H9 (cell line): ENCODE results near the gene ATP2C1. TPM values are rescaled to one million over a fixed set of nuclear protein-coding genes. Genes with fewer than 3 reads are reported as not detected.

Experiments
- DNase-seq: peaks from one replicate; pipeline ENCODE4 v3.0.0-alpha.2; 2017
- H2AFZ ChIP-seq: one replicate; pipeline ENCODE4 v1.6.1; 2013; ENCODE audit warnings: mild to moderate bottlenecking, low read length, control low read depth, moderate library complexity
- H2AK5ac ChIP-seq: 2 replicates; pipeline ENCODE4 v1.6.1; 2013; ENCODE audit warnings: low read length, control low read depth, mixed read lengths; ENCODE audit not compliant: insufficient read length
- H2BK120ac ChIP-seq: one replicate; pipeline ENCODE4 v1.6.1; 2013; ENCODE audit warnings: low read depth, mild to moderate bottlenecking, low read length, control low read depth, inconsistent platforms; ENCODE audit not compliant: poor library complexity, severe bottlenecking
- H2BK12ac ChIP-seq: 2 replicates; pipeline ENCODE4 v1.6.1; 2013; ENCODE audit warnings: low read length, control low read depth, mixed read lengths, low read depth; ENCODE audit not compliant: insufficient read length
- H2BK15ac ChIP-seq: 2 replicates; pipeline ENCODE4 v1.6.1; 2013; ENCODE audit warnings: low read depth, low read length, control low read depth
- H2BK20ac ChIP-seq: one replicate; pipeline ENCODE4 v1.6.1; 2013; ENCODE audit warnings: low read depth, mild to moderate bottlenecking, low read length, control low read depth, inconsistent platforms; ENCODE audit not compliant: poor library complexity, severe bottlenecking
- H2BK5ac ChIP-seq: 2 replicates; pipeline ENCODE4 v1.6.1; 2013; ENCODE audit warnings: low read length, control low read depth, mixed read lengths; ENCODE audit not compliant: insufficient read length
- H3K14ac ChIP-seq: 2 replicates; pipeline ENCODE4 v1.6.1; 2013; ENCODE audit warnings: low read length, control low read depth; ENCODE audit not compliant: insufficient read depth
- H3K18ac ChIP-seq: 2 replicates; pipeline ENCODE4 v1.6.1; 2013; ENCODE audit warnings: low read depth, mild to moderate bottlenecking, mixed read lengths, low read length, control low read depth; ENCODE audit not compliant: insufficient read length
- H3K23ac ChIP-seq: 2 replicates; pipeline ENCODE4 v1.6.1; 2013; ENCODE audit warnings: low read length, control low read depth, mixed read lengths, low read depth; ENCODE audit not compliant: insufficient read length
- H3K23me2 ChIP-seq: 2 replicates; pipeline ENCODE4 v1.6.1; 2013; ENCODE audit warnings: low read depth, mild to moderate bottlenecking, mixed read lengths, low read length, control low read depth; ENCODE audit not compliant: insufficient read length, poor library complexity, severe bottlenecking
- H3K27ac ChIP-seq: 2 replicates; pipeline ENCODE4 v1.5.1; 2013; ENCODE audit warnings: low read length, control low read depth, mixed read lengths, low read depth; ENCODE audit not compliant: insufficient read length
- H3K27me3 ChIP-seq: 2 replicates; pipeline ENCODE4 v1.6.1; 2013; ENCODE audit warnings: low read length, control low read depth, inconsistent platforms; ENCODE audit not compliant: insufficient read depth
- H3K4ac ChIP-seq: 2 replicates; pipeline ENCODE4 v1.6.1; 2013; ENCODE audit warnings: low read depth, mild to moderate bottlenecking, control low read depth, inconsistent platforms, low read length, moderate library complexity
- H3K4me1 ChIP-seq: 2 replicates; pipeline ENCODE4 v1.6.1; 2013; ENCODE audit warnings: low read length, control low read depth, inconsistent platforms; ENCODE audit not compliant: insufficient read depth
- H3K4me2 ChIP-seq: 2 replicates; pipeline ENCODE4 v1.6.1; 2013; ENCODE audit warnings: low read length, control low read depth, mixed read lengths; ENCODE audit not compliant: insufficient read length, insufficient read depth
- H3K56ac ChIP-seq: 2 replicates; pipeline ENCODE4 v1.6.1; 2013; ENCODE audit warnings: low read depth, mild to moderate bottlenecking, mixed read lengths, low read length, control low read depth; ENCODE audit not compliant: insufficient read length
- H3K79me1 ChIP-seq: 2 replicates; pipeline ENCODE4 v1.6.1; 2013; ENCODE audit warnings: low read depth, mild to moderate bottlenecking, moderate library complexity, low read length, control low read depth, inconsistent platforms; ENCODE audit not compliant: insufficient read depth, poor library complexity, severe bottlenecking
- H3K79me2 ChIP-seq: 2 replicates; pipeline ENCODE4 v1.6.1; 2013; ENCODE audit warnings: low read length, control low read depth, inconsistent platforms; ENCODE audit not compliant: insufficient read depth
- H3K9ac ChIP-seq: 2 replicates; pipeline ENCODE4 v1.6.1; 2013; ENCODE audit warnings: low read length, control low read depth, mixed read lengths; ENCODE audit not compliant: insufficient read length; ENCODE audit errors: extremely low read depth
- H3K9me3 ChIP-seq: one replicate; pipeline ENCODE4 v1.6.1; 2013; ENCODE audit warnings: low read depth, low read length, inconsistent platforms; ENCODE audit not compliant: control insufficient read depth
- H3T11ph ChIP-seq: one replicate; pipeline ENCODE4 v1.6.1; 2013; ENCODE audit warnings: mild to moderate bottlenecking, low read length, control low read depth, inconsistent platforms
- H4K20me1 ChIP-seq: one replicate; pipeline ENCODE4 v1.6.1; 2013; ENCODE audit not compliant: control insufficient read depth, insufficient read length, insufficient read depth
- H4K5ac ChIP-seq: 2 replicates; pipeline ENCODE4 v1.6.1; 2013; ENCODE audit warnings: low read depth, mild to moderate bottlenecking, mixed read lengths, low read length, control low read depth; ENCODE audit not compliant: insufficient read length
- H4K8ac ChIP-seq: replicated peaks from 2 replicates; pipeline ENCODE4 v1.6.1; 2013; ENCODE audit warnings: low read length, control low read depth, mixed read lengths, low read depth; ENCODE audit not compliant: insufficient read length
- H4K91ac ChIP-seq: 2 replicates; pipeline ENCODE4 v1.6.1; 2013; ENCODE audit warnings: low read depth, mild to moderate bottlenecking, moderate library complexity, mixed read lengths, low read length, control low read depth; ENCODE audit not compliant: insufficient read length
- H3K27ac Mint-ChIP-seq, 3 experiments: 2 replicates in 2 of 3; 3 replicates in 1 of 3; pipeline ENCODE4 v1.8.0; 2020 to 2021; ENCODE audit warnings: mixed read lengths in 3 of 3, mild to moderate bottlenecking in 1 of 3, moderate library complexity in 1 of 3
- H3K27me3 Mint-ChIP-seq: 2 replicates; pipeline ENCODE4 v1.8.0; 2021; ENCODE audit warnings: low read depth, mild to moderate bottlenecking, moderate library complexity, mixed read lengths
- H3K36me3 Mint-ChIP-seq, 3 experiments: 2 replicates in 2 of 3; 3 replicates in 1 of 3; pipeline ENCODE4 v1.8.0; 2020 to 2021; ENCODE audit warnings: low read depth in 3 of 3, mixed read lengths in 3 of 3; ENCODE audit not compliant: insufficient read depth in 1 of 3
- H3K4me1 Mint-ChIP-seq, 2 experiments: 2 replicates each; pipeline ENCODE4 v1.8.0; 2020; ENCODE audit warnings: mixed read lengths in 2 of 2
- H3K4me3 Mint-ChIP-seq, 2 experiments: 2 replicates in 1 of 2; 3 replicates in 1 of 2; pipeline ENCODE4 v1.8.0; 2020 to 2021; ENCODE audit warnings: mild to moderate bottlenecking in 2 of 2, mixed read lengths in 2 of 2, moderate library complexity in 1 of 2
- H3K9me3 Mint-ChIP-seq, 2 experiments: 2 replicates in 1 of 2; 3 replicates in 1 of 2; pipeline ENCODE4 v1.8.0; 2020; ENCODE audit warnings: mild to moderate bottlenecking in 2 of 2, mixed read lengths in 2 of 2, moderate library complexity in 1 of 2
- whole genome bisulfite sequencing: extraction: QIAGEN DNeasy Blood & Tissue Kit; methylation state at CpG from one replicate; pipeline ENCODE4 v1.1.7; 2013; ENCODE audit warnings: missing lambda C conversion rate, low lambda C conversion rate, mixed read lengths; ENCODE audit not compliant: insufficient read length; ENCODE audit errors: extremely low coverage; 5-methylcytosine and 5-hydroxymethylcytosine counted together
- total RNA-seq: library from RNA; stranded (reverse); gene quantifications from 2 replicates; pipeline ENCODE4 v1.2.1, GENCODE V29; 2021
- TF ChIP-seq, protein P1 (sequence below): fragments of 200-600 bp; sonication (generic); conservative IDR thresholded peaks from 3 replicates; pipeline ENCODE4 v1.8.0; 2021; ENCODE audit warnings: antibody characterized with exemption, mild to moderate bottlenecking

Gene ATP2C1
- total RNA-seq, 1 experiment from 2014 or later, result 65.5 TPM

DNA sequence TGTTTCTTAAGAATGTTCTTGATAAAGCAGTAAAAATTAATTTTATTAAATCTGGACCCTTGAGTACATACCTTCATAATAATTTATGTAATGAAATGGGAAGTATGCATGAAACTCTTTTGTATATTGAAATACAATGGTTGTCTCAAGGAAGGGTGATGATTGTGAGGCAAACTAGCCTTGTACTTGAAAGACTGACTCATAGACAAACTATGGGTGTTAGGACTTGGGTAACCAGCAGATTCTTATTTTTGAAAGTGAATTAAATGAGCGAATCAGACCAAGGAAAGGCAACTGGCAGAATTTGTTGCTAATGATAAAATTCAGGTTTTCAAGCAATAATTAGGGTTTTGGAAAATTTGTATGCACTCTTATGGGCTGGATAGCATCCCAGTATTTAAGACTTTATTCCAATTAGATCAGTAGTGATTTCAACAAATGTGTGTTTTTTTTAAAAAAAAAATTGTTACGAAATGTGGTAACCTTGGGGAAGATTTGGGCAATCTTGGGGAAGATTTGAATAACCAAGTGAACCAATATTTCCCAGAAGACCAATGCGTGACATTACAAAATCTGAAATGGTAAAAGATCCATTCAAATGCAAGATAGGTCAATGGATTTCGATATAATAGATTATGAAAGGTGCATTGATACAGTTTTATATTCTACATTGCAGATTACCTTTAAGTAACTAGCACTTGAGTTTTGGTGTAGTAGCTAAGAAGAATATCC, 42.0 kb downstream of the ATP2C1 start:
- H3K18ac ChIP-seq, result no peak overlapping the region
- no peaks in the 10 kb centered on the region for H3K9me3 ChIP-seq
- H3K9ac ChIP-seq, result no peak overlapping the region
- H2BK5ac ChIP-seq, result no peak overlapping the region
- H3K4ac ChIP-seq, result no peak overlapping the region
- no peaks in the 10 kb centered on the region for H3K4me1 ChIP-seq
- no peak overlapping the region for H3K56ac ChIP-seq
- H4K8ac ChIP-seq, result no peak overlapping the region
- Mint-ChIP-seq H3K27ac (no peak overlapping the region), H3K4me1 (no peaks in the 10 kb centered on the region), H3K36me3 (peaks cover 4 to 19% (median 12%) of the 10 kb centered on the region in 3 experiments; a peak in 6 of 7 replicates), H3K4me3 (no peak overlapping the region), H3K9me3 (no peaks in the 10 kb centered on the region), H3K27me3 (no peaks in the 10 kb centered on the region; the same call in 1 of the 2 replicates)
- TF ChIP-seq, protein P1, sequence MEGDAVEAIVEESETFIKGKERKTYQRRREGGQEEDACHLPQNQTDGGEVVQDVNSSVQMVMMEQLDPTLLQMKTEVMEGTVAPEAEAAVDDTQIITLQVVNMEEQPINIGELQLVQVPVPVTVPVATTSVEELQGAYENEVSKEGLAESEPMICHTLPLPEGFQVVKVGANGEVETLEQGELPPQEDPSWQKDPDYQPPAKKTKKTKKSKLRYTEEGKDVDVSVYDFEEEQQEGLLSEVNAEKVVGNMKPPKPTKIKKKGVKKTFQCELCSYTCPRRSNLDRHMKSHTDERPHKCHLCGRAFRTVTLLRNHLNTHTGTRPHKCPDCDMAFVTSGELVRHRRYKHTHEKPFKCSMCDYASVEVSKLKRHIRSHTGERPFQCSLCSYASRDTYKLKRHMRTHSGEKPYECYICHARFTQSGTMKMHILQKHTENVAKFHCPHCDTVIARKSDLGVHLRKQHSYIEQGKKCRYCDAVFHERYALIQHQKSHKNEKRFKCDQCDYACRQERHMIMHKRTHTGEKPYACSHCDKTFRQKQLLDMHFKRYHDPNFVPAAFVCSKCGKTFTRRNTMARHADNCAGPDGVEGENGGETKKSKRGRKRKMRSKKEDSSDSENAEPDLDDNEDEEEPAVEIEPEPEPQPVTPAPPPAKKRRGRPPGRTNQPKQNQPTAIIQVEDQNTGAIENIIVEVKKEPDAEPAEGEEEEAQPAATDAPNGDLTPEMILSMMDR, result no peak
- H2BK120ac ChIP-seq, result no peak overlapping the region
- H4K5ac ChIP-seq, result no peak overlapping the region
- no peak overlapping the region for H2BK15ac ChIP-seq
- H4K91ac ChIP-seq, result no peak overlapping the region
- no peaks in the 10 kb centered on the region for H3K27me3 ChIP-seq
- no peak overlapping the region for H2BK20ac ChIP-seq
- H3K79me2 ChIP-seq, result no peaks in the 10 kb centered on the region
- DNase-seq, result no peak
- H3K23me2 ChIP-seq, result no peaks in the 10 kb centered on the region
- no peak overlapping the region for H3K4me2 ChIP-seq
- no peak overlapping the region for H2AFZ ChIP-seq
- H3K27ac ChIP-seq, result no peak overlapping the region
- H3K79me1 ChIP-seq, result no peaks in the 10 kb centered on the region
- 100% methylated on average over 1 of the region's 4 CpGs for WGBS
- H3K23ac ChIP-seq, result no peak overlapping the region
- no peak overlapping the region for H2BK12ac ChIP-seq
- H2AK5ac ChIP-seq, result no peak overlapping the region
- H3T11ph ChIP-seq, result no peak overlapping the region
- no peaks in the 10 kb centered on the region for H4K20me1 ChIP-seq
- H3K14ac ChIP-seq, result no peak overlapping the region
